CD4-positive, alpha-beta memory T cell (primary cell): ENCODE data around the gene ZBTB39. TPM values are rescaled to one million over a fixed set of nuclear protein-coding genes. Genes with fewer than 3 reads are reported as not detected.
"Not testable (repeated sequence)": the region's sequence is repeated elsewhere in the genome, so short reads cannot be mapped to it uniquely, and the experiment has no call there.

Source experiments
- CTCF ChIA-PET: fragments of 350-600 bp; sonication (Branson Sonifier 250); formaldehyde crosslinking; loops from one replicate; lab custom pipeline; 2021; ENCODE audit warnings: inconsistent platforms; ENCODE audit not compliant: partially characterized antibody; lab: Charles Lee
- POLR2A ChIA-PET: fragments of 350-600 bp; sonication (Branson Sonifier 250); formaldehyde crosslinking; loops from one replicate; lab custom pipeline; 2021; ENCODE audit not compliant: partially characterized antibody; lab: Charles Lee
- DNase-seq, 5 donors: peaks; one replicate each; pipeline versions ENCODE4 v3.0.0 to v3.0.0-alpha.2; 2020 to 2022; ENCODE audit warnings: mixed read lengths in 1 of 5
- H3K27ac ChIP-seq: one replicate; pipeline ENCODE4 v1.7.0; 2013; ENCODE audit warnings: low read depth, low read length
- H3K27me3 ChIP-seq: 2 replicates; pipeline ENCODE4 v1.7.0; 2013; ENCODE audit warnings: mild to moderate bottlenecking, low read length, moderate library complexity; ENCODE audit not compliant: insufficient read depth
- H3K36me3 ChIP-seq: 2 replicates; pipeline ENCODE4 v1.7.0; 2013; ENCODE audit warnings: mild to moderate bottlenecking, low read length, moderate library complexity; ENCODE audit not compliant: insufficient read depth
- H3K4me1 ChIP-seq: 2 replicates; pipeline ENCODE4 v1.7.0; 2013; ENCODE audit warnings: mild to moderate bottlenecking, low read length, moderate library complexity; ENCODE audit not compliant: insufficient read depth
- H3K4me3 ChIP-seq, 2 donors: one replicate each; pipeline ENCODE4 v1.7.0; 2013; ENCODE audit warnings: low read length in 2 of 2, mild to moderate bottlenecking in 1 of 2
- H3K9me3 ChIP-seq, 2 donors: one replicate each; pipeline ENCODE4 v1.7.0; 2013; ENCODE audit warnings: low read length in 2 of 2, control low read depth in 1 of 2; ENCODE audit not compliant: control insufficient read depth in 1 of 2
- H3K27ac Mint-ChIP-seq, 7 donors: one replicate each; pipeline ENCODE4 v1.8.0; 2020 to 2021; ENCODE audit warnings: mixed read lengths in 7 of 7, mild to moderate bottlenecking in 6 of 7, inconsistent platforms in 3 of 7, moderate library complexity in 3 of 7
- H3K27me3 Mint-ChIP-seq, 2 donors: one replicate each; pipeline ENCODE4 v1.8.0; 2020 to 2021; ENCODE audit warnings: mixed read lengths in 2 of 2
- H3K36me3 Mint-ChIP-seq, 2 donors: one replicate each; pipeline ENCODE4 v1.8.0; 2020 to 2021; ENCODE audit warnings: mixed read lengths in 2 of 2, inconsistent platforms in 1 of 2, mild to moderate bottlenecking in 1 of 2
- H3K4me1 Mint-ChIP-seq, 4 donors: one replicate each; pipeline ENCODE4 v1.8.0; 2020 to 2021; ENCODE audit warnings: mixed read lengths in 4 of 4, mild to moderate bottlenecking in 1 of 4
- H3K4me3 Mint-ChIP-seq, 8 donors: one replicate each; pipeline ENCODE4 v1.8.0; 2020 to 2021; ENCODE audit warnings: mixed read lengths in 8 of 8, mild to moderate bottlenecking in 7 of 8, moderate library complexity in 6 of 8, inconsistent platforms in 3 of 8
- H3K9me3 Mint-ChIP-seq, 8 donors: one replicate each; pipeline ENCODE4 v1.8.0; 2020 to 2021; ENCODE audit warnings: mixed read lengths in 8 of 8, mild to moderate bottlenecking in 5 of 8, inconsistent platforms in 3 of 8, moderate library complexity in 1 of 8
- intact Hi-C: fragments of 100-400 bp; cut with micrococcal nuclease; formaldehyde crosslinking; loops from one replicate; pipeline ENCODE4 v1.15.1; 2023
- polyA plus RNA-seq, 2 donors: library from polyadenylated mRNA; unstranded; fragments of 300-500 nt; fragmentation: Illumina TruSeq; gene quantifications; one replicate each; pipeline ENCODE4 v1.2.3, GENCODE V29; 2021
- total RNA-seq, 2 experiments: library from RNA; stranded (reverse); gene quantifications; one replicate each; pipeline ENCODE4 v1.2.3, GENCODE V29; 2021

ZBTB39 gene
- total RNA-seq (10 to 100 TPM; 10.8 to 12.2 TPM), polyA plus RNA-seq (1 to 10 TPM in 1 of 2 donors, under 1 TPM in 1; 0.98 to 2.7 TPM)

GRCh38 chr12:57005980-57006808 is at the start of gene ZBTB39:
TSS of gene ZBTB39 (minus strand) at chr12:57006546. CDS start at chr12:57004917, 1,629 bp downstream.
- Histone ChIP-seq H3K4me3 (peak within 1 kb of the TSS; percentile 44 to 60), H3K36me3 (peaks cover 29% of the 10 kb centered on the region), H3K4me1 (peaks cover 52% of the 10 kb centered on the region), H3K27ac (peak within 1 kb of the TSS; percentile 69), H3K9me3 (no peaks in the 10 kb centered on the region), H3K27me3 (no peaks in the 10 kb centered on the region)
- H3K4me3 Mint-ChIP-seq: peak within 1 kb of the TSS; percentile 90 to 98 (median 96)
- ChIA-PET POLR2A (interaction anchor here (1.1 to 8.7 kb wide), 3 partner anchors 57 to 281 kb away, joined by 3 to 62 read pairs (median 4); partner anchors contain the start of genes NACA and STAT6), CTCF (interaction anchor here (0.7 to 15.8 kb wide), 12 partner anchors 10 to 296 kb away, joined by 3 to 226 read pairs (median 6); partner anchors contain the start of gene STAT6)
- H3K27me3 Mint-ChIP-seq: no peaks in the 10 kb centered on the region
- H3K9me3 Mint-ChIP-seq: no peaks in the 10 kb centered on the region
- DNase-seq: peak; percentile 50 to 76 (median 68)
- H3K27ac Mint-ChIP-seq: peak within 1 kb of the TSS; percentile 83 to 96 (median 95)
- H3K36me3 Mint-ChIP-seq: peaks cover 23 to 43% of the 10 kb centered on the region in 2 donors
- peaks cover 36 to 67% (median 52%) of the 10 kb centered on the region in 4 donors for H3K4me1 Mint-ChIP-seq
- intact Hi-C loops: loop anchor here (5.0 kb wide), 2 partner anchors 176 to 249 kb away; no protein-coding TSS in a partner anchor

- CTCF ChIA-PET: interaction anchor here (1.5 to 14.6 kb wide), 3 partner anchors 50 to 68 kb away, joined by 8 to 226 read pairs (median 8); partner anchors contain the start of genes STAT6 and ZBTB39
- H3K4me3 ChIP-seq: no peak overlapping the region
- no peaks in the 10 kb centered on the region for H3K4me1 ChIP-seq
- no peak overlapping the region for H3K27ac ChIP-seq
- Mint-ChIP-seq H3K4me3 (no peak overlapping the region), H3K27me3 (no peaks in the 10 kb centered on the region), H3K27ac (peak overlapping the region in 1 of 7 donors; percentile 70), H3K36me3 (peaks cover 15 to 31% of the 10 kb centered on the region in 2 donors), H3K9me3 (peaks cover 0 to 2% (median 0%) of the 10 kb centered on the region in 8 donors), H3K4me1 (peaks cover 0 to 2% (median under 1%) of the 10 kb centered on the region in 4 donors)
- H3K9me3 ChIP-seq: no peaks in the 10 kb centered on the region
- intact Hi-C loops: no loop called here
- peaks cover 18% of the 10 kb centered on the region for H3K36me3 ChIP-seq
- no peak for DNase-seq
- POLR2A ChIA-PET: no interaction called here
- H3K27me3 ChIP-seq: no peaks in the 10 kb centered on the region
Measured at GRCh38 chr12:57055824-57056223, 49.5 kb upstream of the ZBTB39 start.

DNA sequence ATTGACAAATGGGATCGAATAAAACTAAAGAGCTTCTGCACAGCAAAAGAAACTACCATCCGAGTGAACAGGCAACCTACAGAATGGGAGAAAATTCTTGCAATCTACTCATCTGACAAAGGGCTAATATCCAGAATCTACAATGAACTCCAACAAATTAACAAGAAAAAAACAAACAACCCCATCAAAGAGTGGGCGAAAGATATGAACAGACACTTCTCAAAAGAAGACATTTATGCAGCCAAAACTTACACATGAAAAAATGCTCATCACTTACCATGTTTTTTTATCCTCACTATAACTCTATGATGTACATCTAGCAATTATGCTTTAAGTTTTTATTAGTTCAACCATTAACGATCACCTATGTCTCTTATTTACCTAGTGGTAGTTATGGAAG is 47.6 kb upstream of the ZBTB39 start:
- Mint-ChIP-seq H3K27ac (peak overlapping the region in 2 of 7 donors; percentile 21 to 47), H3K36me3 (peaks cover 9 to 18% of the 10 kb centered on the region in 2 donors)
- H3K4me3 Mint-ChIP-seq, H3K27me3 Mint-ChIP-seq, H3K27me3 ChIP-seq, H3K9me3 ChIP-seq, CTCF ChIA-PET, H3K27ac ChIP-seq, POLR2A ChIA-PET, H3K9me3 Mint-ChIP-seq, H3K4me3 ChIP-seq, H3K4me1 Mint-ChIP-seq, intact Hi-C loops, H3K4me1 ChIP-seq, DNase-seq: not testable (repeated sequence)
- H3K36me3 ChIP-seq: peaks cover 10% of the 10 kb centered on the region

DNA sequence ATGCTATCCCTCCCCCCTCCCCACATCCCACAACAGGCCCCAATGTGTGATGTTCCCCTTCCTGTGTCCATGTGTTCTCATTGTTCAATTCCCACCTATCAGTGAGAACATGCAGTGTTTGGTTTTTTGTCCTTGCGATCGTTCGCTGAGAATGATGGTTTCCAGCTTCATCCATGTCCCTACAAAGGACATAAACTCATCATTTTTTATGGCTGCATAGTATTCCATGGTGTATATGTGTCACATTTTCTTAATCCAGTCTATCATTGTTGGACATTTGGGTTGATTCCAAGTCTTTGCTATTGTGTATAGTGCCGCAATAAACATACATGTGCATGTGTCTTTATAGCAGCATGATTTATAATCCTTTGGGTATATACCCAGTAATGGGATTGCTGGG is 46.8 kb upstream of the ZBTB39 start:
- H3K27me3 Mint-ChIP-seq, DNase-seq, H3K4me1 Mint-ChIP-seq, POLR2A ChIA-PET, H3K4me3 Mint-ChIP-seq, H3K27me3 ChIP-seq, H3K9me3 Mint-ChIP-seq, H3K4me3 ChIP-seq, H3K9me3 ChIP-seq, H3K36me3 ChIP-seq, intact Hi-C loops, H3K27ac ChIP-seq, H3K4me1 ChIP-seq: not testable (repeated sequence)
- peak overlapping the region in 1 of 7 donors; percentile 55 for H3K27ac Mint-ChIP-seq
- CTCF ChIA-PET: interaction anchor here (1.5 to 2.2 kb wide), 2 partner anchors 45 to 71 kb away, joined by 6 to 7 read pairs; no protein-coding TSS in a partner anchor
- peaks cover 4 to 10% of the 10 kb centered on the region in 2 donors for H3K36me3 Mint-ChIP-seq

GRCh38 chr12:57051011-57051410 is 44.7 kb upstream of the ZBTB39 start:
- DNase-seq: no peak
- Histone ChIP-seq H3K27me3 (no peaks in the 10 kb centered on the region), H3K27ac (no peak overlapping the region), H3K4me3 (no peak overlapping the region), H3K4me1 (peaks cover 18% of the 10 kb centered on the region), H3K9me3 (no peaks in the 10 kb centered on the region), H3K36me3 (no peaks in the 10 kb centered on the region)
- no peak overlapping the region for H3K4me3 Mint-ChIP-seq
- no peaks in the 10 kb centered on the region for H3K9me3 Mint-ChIP-seq
- POLR2A ChIA-PET: no interaction called here
- no peaks in the 10 kb centered on the region for H3K27me3 Mint-ChIP-seq
- intact Hi-C loops: no loop called here
- H3K4me1 Mint-ChIP-seq: peaks cover 9 to 21% (median 16%) of the 10 kb centered on the region in 4 donors
- H3K36me3 Mint-ChIP-seq: no peaks in the 10 kb centered on the region
- H3K27ac Mint-ChIP-seq: no peak overlapping the region
- CTCF ChIA-PET: interaction anchor here (1.6 to 2.2 kb wide), 2 partner anchors 20 to 73 kb away, joined by 4 to 6 read pairs; no protein-coding TSS in a partner anchor

- Mint-ChIP-seq H3K27me3 (no peaks in the 10 kb centered on the region), H3K9me3 (no peaks in the 10 kb centered on the region), H3K27ac (peak within 1 kb of the TSS in 1 of 7 donors; percentile 70), H3K4me3 (no peak within 1 kb of the TSS), H3K4me1 (peaks cover 9 to 24% (median 18%) of the 10 kb centered on the region in 4 donors), H3K36me3 (no peaks in the 10 kb centered on the region)
- Histone ChIP-seq H3K9me3 (no peaks in the 10 kb centered on the region), H3K4me3 (no peak within 1 kb of the TSS), H3K36me3 (no peaks in the 10 kb centered on the region), H3K4me1 (peaks cover 18% of the 10 kb centered on the region), H3K27ac (no peak within 1 kb of the TSS), H3K27me3 (no peaks in the 10 kb centered on the region)
- no peak for DNase-seq
- CTCF ChIA-PET: interaction anchor here (1.4 to 2.8 kb wide), 3 partner anchors 18 to 74 kb away, joined by 4 to 7 read pairs (median 4); partner anchors contain the start of gene STAT6
- POLR2A ChIA-PET: no interaction called here
- intact Hi-C loops: no loop called here
Measured at GRCh38 chr12:57049890-57050289, 43.5 kb upstream of the ZBTB39 start, which contains the start of gene MYO1A. TSS of gene MYO1A (minus strand) at chr12:57050129. CDS start at chr12:57048323, 1,806 bp downstream.

DNA sequence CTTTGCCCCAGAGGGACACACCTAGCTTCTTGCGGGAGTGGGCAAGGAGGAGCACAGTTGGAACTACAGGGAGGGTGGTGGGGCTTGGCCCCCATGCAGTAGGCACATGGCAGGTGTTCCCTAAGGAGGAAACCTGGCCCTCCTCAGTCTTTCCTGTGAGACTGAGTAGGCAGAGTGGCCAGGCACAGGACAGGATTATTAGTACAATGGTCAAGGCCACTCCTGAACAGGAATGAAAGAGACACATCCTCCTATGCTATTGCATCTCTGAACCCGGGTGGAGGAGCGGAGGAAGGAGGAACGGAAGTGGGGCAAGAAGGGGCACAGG is 42.7 kb upstream of the ZBTB39 start:
- no peak overlapping the region for H3K27ac ChIP-seq
- no peak overlapping the region for H3K27ac Mint-ChIP-seq
- ChIA-PET POLR2A (no interaction called here), CTCF (interaction anchor here (1.2 to 3.6 kb wide), 4 partner anchors 13 to 76 kb away, joined by 3 to 25 read pairs (median 7); partner anchors contain the start of gene STAT6)
- H3K36me3 ChIP-seq: no peaks in the 10 kb centered on the region
- H3K4me1 ChIP-seq: peaks cover 18% of the 10 kb centered on the region
- no peaks in the 10 kb centered on the region for H3K27me3 Mint-ChIP-seq
- H3K27me3 ChIP-seq: no peaks in the 10 kb centered on the region
- H3K4me3 Mint-ChIP-seq: no peak overlapping the region
- no peaks in the 10 kb centered on the region for H3K9me3 Mint-ChIP-seq
- DNase-seq: no peak
- no peaks in the 10 kb centered on the region for H3K36me3 Mint-ChIP-seq
- peaks cover 9 to 24% (median 18%) of the 10 kb centered on the region in 4 donors for H3K4me1 Mint-ChIP-seq
- intact Hi-C loops: no loop called here
- no peak overlapping the region for H3K4me3 ChIP-seq
- H3K9me3 ChIP-seq: no peaks in the 10 kb centered on the region
